Retinal pigment epithelial cell (primary cell): Measurements from ENCODE around the gene IDH2.

ENCODE experiments used
- DNase-seq: peaks from one replicate; pipeline ENCODE4 v3.0.0-alpha.2; 2010; ENCODE audit warnings: low read depth
- H3K4me3 ChIP-seq: 2 replicates; pipeline ENCODE4 v1.5.1; 2011; ENCODE audit warnings: mild to moderate bottlenecking, low read length, control low read depth, moderate library complexity
- TF ChIP-seq, protein P1 (sequence below): conservative IDR thresholded peaks from 2 replicates; pipeline ENCODE4 v1.5.1; 2011; ENCODE audit warnings: low read depth, low read length, control low read depth, inconsistent platforms

The IDH2 gene

DNA sequence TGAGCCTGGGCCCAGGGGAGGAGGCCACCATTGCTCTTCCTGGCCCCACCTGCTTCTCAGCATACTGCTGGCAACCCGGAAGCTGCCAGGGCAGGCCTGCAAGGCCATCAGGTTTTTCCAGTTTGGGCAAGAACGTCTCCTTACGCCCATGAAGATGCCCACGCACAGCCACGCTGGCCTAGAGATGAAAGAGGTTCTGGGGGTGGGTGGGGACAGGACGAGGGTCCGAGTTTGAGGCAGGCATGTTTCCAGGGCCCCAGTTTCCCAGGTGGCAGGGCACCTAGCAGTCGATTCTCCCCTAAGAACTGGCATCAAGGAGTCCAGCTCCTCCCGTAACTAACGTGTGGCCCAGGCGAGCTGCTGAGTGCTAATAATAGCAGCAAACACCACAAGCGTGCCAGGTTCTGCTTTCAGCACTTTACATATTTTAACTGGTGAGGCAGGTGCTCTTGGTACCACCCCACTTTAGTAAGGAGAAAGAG lies 55.3 kb downstream of the IDH2 start:
- DNase-seq, result no peak
- TF ChIP-seq, protein P1, sequence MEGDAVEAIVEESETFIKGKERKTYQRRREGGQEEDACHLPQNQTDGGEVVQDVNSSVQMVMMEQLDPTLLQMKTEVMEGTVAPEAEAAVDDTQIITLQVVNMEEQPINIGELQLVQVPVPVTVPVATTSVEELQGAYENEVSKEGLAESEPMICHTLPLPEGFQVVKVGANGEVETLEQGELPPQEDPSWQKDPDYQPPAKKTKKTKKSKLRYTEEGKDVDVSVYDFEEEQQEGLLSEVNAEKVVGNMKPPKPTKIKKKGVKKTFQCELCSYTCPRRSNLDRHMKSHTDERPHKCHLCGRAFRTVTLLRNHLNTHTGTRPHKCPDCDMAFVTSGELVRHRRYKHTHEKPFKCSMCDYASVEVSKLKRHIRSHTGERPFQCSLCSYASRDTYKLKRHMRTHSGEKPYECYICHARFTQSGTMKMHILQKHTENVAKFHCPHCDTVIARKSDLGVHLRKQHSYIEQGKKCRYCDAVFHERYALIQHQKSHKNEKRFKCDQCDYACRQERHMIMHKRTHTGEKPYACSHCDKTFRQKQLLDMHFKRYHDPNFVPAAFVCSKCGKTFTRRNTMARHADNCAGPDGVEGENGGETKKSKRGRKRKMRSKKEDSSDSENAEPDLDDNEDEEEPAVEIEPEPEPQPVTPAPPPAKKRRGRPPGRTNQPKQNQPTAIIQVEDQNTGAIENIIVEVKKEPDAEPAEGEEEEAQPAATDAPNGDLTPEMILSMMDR, result no peak
- no peak overlapping the region for H3K4me3 ChIP-seq

DNA sequence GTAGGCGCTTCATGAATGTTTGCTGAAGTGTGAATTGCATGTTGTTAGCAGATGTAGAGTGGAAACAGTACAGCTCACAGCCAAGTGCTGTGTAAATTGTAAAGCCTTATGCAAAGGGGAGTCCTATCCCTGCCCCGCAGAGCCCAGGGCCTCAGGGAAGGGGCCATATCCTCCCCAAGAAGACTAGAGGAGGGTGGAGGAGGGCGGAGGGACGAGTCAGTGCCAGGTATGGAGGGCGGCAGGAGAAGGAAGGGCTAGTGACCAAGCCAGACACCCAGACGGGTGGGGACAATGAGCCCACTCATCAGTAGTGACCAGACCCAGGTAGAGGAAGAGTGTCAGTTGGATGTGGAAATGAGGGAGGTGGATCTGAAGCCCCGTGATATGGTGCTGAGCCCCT lies 56.0 kb downstream of the IDH2 start:
- no peak overlapping the region for H3K4me3 ChIP-seq
- DNase-seq, result no peak
- TF ChIP-seq, protein P1, result no peak

DNA sequence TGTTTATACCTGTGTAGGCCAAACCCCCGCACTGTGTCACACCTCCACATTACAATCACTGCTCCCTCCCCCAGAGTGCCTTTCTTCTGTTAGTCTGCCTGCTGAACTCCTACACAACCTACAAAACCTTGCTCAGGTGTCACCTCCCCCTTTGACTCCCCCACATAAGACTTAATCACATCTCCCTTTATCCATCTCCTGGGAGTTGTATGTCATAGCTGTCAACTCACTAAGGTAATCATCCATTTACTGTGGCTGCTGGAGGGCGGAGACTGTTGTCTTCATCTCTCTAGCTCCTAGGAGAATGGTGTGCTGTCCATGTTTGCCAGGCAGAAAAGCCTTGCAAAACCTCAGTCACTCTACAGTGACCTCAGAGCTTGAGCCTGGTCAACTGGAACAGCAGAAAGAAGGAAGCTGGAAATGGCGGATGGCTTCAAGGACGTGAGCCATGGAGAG lies 57.3 kb downstream of the IDH2 start:
- H3K4me3 ChIP-seq, result no peak overlapping the region
- TF ChIP-seq, protein P1, result no peak
- no peak for DNase-seq

DNA sequence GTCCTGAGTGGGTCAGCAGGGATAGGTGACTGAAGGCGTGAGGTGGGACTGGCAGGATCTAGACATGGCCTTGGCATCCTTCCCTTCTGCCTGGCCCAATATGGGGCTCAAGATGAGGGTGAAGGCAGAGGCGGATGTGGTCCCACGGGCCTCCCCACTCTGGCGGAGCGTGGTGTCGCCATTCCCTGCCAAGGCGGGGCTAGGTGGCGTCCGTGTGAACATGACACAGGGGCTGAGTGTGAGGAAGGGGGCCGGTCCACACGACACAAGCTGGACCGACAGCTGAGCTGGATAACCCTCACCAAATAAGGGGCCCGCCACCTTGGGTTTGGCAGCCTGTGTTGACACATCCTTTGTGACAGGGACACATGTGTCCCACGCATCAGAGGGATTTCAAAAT lies 58.1 kb downstream of the IDH2 start:
- TF ChIP-seq, protein P1, result no peak
- no peak overlapping the region for H3K4me3 ChIP-seq
- DNase-seq, result no peak

DNA sequence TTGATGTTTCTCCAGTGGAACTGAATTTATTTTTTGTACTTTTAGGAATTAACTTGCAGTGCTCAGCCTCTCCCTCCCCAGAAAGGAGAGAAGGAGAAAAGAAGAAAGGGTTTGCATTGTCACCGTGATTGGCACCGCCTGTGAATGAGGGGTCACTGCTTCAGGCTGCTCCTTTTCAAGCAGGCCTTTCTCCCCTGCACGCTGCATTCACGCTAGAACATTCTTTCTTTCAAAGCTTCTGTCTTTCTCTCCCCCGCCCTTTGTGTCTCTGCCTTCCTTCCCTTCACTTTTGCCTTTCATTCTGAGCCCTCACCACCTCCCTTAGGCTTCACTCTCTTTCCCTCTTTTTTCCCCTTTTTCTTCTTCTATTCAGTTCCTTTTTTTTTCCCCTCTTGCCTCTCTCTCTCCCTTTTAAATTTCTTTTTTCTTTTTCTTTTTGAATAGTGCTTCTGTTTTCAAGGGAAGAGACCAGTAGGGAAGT lies 58.7 kb downstream of the IDH2 start:
- DNase-seq, result no peak
- no peak overlapping the region for H3K4me3 ChIP-seq
- TF ChIP-seq, protein P1, result no peak

DNA sequence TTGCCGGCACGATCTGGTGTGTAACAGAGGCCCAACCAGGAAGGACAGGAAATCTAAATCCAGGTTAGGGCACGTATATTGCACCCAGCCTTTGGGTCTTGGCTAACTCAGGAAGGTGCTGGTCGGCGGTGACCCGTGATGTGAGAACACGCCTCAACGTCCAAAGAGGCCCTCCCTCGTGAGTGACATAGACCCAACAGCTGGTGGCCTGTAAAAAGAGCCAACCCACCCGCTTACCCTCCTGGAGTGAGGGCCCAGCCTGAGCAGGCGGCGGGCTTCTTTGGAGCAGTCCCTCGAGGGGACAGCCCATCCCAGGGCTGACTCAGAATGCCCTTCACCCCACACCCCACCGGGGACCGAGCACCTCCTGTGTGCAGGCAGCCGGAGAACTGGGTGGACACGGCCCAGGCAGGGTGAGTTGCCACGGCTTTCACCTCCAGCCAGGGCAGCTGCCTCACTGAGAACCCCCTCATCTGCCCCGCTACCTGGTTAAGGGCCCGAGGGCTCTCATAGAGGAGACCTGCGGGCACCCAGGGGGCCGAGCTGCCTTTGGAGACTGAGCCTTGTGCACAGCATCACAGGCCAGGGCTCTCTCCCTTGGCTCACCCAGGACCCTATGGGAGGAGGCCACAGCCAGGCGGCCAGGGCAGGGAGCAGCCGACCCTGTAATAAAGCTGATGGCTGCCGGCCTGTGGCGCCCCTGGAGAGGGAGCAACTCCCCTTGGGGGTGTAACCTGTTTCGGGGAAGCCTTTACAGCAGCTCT lies 59.3 kb downstream of the IDH2 start:
- TF ChIP-seq, protein P1, result no peak
- DNase-seq, result no peak
- no peak overlapping the region for H3K4me3 ChIP-seq

DNA sequence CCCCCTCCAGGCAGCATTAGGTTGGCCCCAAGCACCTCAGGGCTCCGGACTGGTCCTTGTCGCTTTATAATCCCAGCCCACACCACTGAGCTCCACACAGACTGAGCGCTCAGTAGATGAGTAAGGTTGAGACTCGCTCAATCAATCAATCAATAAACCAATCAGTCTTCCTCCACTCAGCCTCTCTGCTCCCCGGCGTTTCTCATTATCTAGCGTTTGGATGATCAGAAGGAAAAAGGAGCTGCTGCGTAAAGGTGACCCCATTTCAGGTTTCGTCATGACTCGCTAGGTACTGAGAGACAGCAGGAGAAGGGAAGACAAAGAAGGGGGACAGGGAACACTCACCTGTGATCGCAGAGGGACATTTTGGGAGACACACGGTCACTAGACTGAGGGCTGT lies 59.9 kb downstream of the IDH2 start:
- no peak for DNase-seq
- TF ChIP-seq, protein P1, result no peak
- H3K4me3 ChIP-seq, result no peak overlapping the region
